Right lobe of liver (tissue), 6 donors: ENCODE measurements around the gene CLSTN1. TPM values are rescaled to one million over a fixed set of nuclear protein-coding genes. Genes with fewer than 3 reads are reported as not detected.

ENCODE experiments used
- ATAC-seq, 4 donors: fragments of 200-7000 bp; cut with Tn5 transposase; one replicate each; pipeline ENCODE4 v1.9.1; 2020; ENCODE audit warnings: mild to moderate bottlenecking in 4 of 4, moderate library complexity in 4 of 4
- DNase-seq, 3 donors: peaks; one replicate each; pipeline ENCODE4 v3.0.0-alpha.2; 2020
- H3K27ac ChIP-seq, 3 donors: fragments of 200-600 bp; one replicate each; pipeline ENCODE4 v1.8.0; 2022
- H3K27me3 ChIP-seq, 2 donors: fragments of 200-600 bp; one replicate each; pipeline ENCODE4 v1.8.0; 2022
- H3K36me3 ChIP-seq, 4 donors: fragments of 200-600 bp; sonication (generic) in 1 of 4; one replicate each; pipeline versions ENCODE4 v1.5.1 to v1.8.0; 2017 to 2022; ENCODE audit warnings: control low read depth in 1 of 4
- H3K4me1 ChIP-seq, 4 donors: fragments of 200-600 bp; sonication (generic) in 1 of 4; one replicate each; pipeline versions ENCODE4 v1.5.1 to v1.8.0; 2017 to 2022; ENCODE audit warnings: control low read depth in 1 of 4
- H3K4me3 ChIP-seq, 3 donors: fragments of 200-600 bp; one replicate each; pipeline ENCODE4 v1.8.0; 2022
- H3K9me3 ChIP-seq, 4 donors: fragments of 200-600 bp; sonication (generic) in 1 of 4; one replicate each; pipeline versions ENCODE4 v1.5.1 to v1.8.0; 2017 to 2022; ENCODE audit warnings: control low read depth in 1 of 4
- CTCF ChIP-seq, 4 donors: fragments of 200-600 bp in 3 of 4; fragments of 450-650 bp in 1 of 4; IDR thresholded peaks; one replicate each; pipeline versions ENCODE4 v1.5.1 to v1.8.0; 2016 to 2022; ENCODE audit warnings: antibody characterized with exemption in 4 of 4, mild to moderate bottlenecking in 2 of 4
- POLR2A ChIP-seq: fragments of 450-650 bp; IDR thresholded peaks from one replicate; pipeline ENCODE4 v1.6.1; 2017; ENCODE audit warnings: antibody characterized with exemption, mild to moderate bottlenecking
- WGBS: methylation state at CpG from one replicate; pipeline ENCODE4 v1.1.6; 2018; ENCODE audit warnings: low coverage, low lambda C conversion rate; ENCODE audit not compliant: insufficient coverage; ENCODE audit errors: missing lambda C conversion rate; 5-methylcytosine and 5-hydroxymethylcytosine counted together
- intact Hi-C, 2 donors: fragments of 100-400 bp; cut with DNase I; formaldehyde crosslinking; loops; one replicate each; pipeline versions ENCODE4 v1.11.2 to v1.14.1; 2022
- total RNA-seq, 6 experiments: library from RNA; depleted of rRNA in 2 of 6; stranded (reverse); fragments of >200 nt in 2 of 6; fragmentation: NEBNext Ultra II Directional in 3 of 6; extraction: Animal tissue kit (Norgen Biotek cat#: 25700) in 3 of 6; gene quantifications; one replicate each; pipeline versions ENCODE4 v1.1.0 to v1.2.4, GENCODE V29; 2016 to 2023
- donor health status: DM: no; HTN: yes; CAD: no.
- donor health status: DM: no; HTN: no; CAD: no.
- donor health status: DM: no; HTN: no; CAD: no.
- donor health status: DM: no; HTN: yes; CAD: no.
- donor health status: DM: no; HTN: yes; CAD: no.

CLSTN1 gene
- total RNA-seq, 6 experiments from 2014 or later = 4.4 to 9.9 (median 8.3) TPM

GRCh38 chr1:9711466-9712020, 112.2 kb downstream of the CLSTN1 start:
- H3K4me3 ChIP-seq = no peak overlapping the region
- H3K27me3 ChIP-seq = no peaks in the 10 kb centered on the region
- intact Hi-C loops = no loop called here
- 75% methylated on average over 7 of the region's 9 CpGs for WGBS
- DNase-seq (no peak), ATAC-seq (no peak)
- H3K27ac ChIP-seq = no peak overlapping the region
- TF ChIP-seq POLR2A = no peak
- no peak for TF ChIP-seq CTCF (IDR thresholded peaks at IDR 0.05)
- no peaks in the 10 kb centered on the region for H3K36me3 ChIP-seq
- no peaks in the 10 kb centered on the region for H3K4me1 ChIP-seq
- no peaks in the 10 kb centered on the region for H3K9me3 ChIP-seq

- Histone ChIP-seq H3K9me3 (no peaks in the 10 kb centered on the region), H3K36me3 (no peaks in the 10 kb centered on the region), H3K27ac (no peak overlapping the region), H3K27me3 (no peaks in the 10 kb centered on the region), H3K4me3 (no peak overlapping the region), H3K4me1 (no peaks in the 10 kb centered on the region)
- 83% methylated on average over 1 of the region's 8 CpGs for WGBS
- DNase-seq (peak in 1 of 3 donors; percentile 4), ATAC-seq (no peak)
- TF ChIP-seq CTCF (IDR thresholded peaks at IDR 0.05) = no peak
- no peak for TF ChIP-seq POLR2A
- intact Hi-C loops = no loop called here
Observed at GRCh38 chr1:9710037-9710436, 113.7 kb downstream of the CLSTN1 start.

GRCh38 chr1:9706178-9706577, 117.6 kb downstream of the CLSTN1 start:
- H3K9me3 ChIP-seq = no peaks in the 10 kb centered on the region
- no peak overlapping the region for H3K27ac ChIP-seq
- 91% methylated on average over 4 of the region's 4 CpGs for WGBS
- no peaks in the 10 kb centered on the region for H3K27me3 ChIP-seq
- intact Hi-C loops = no loop called here
- no peak overlapping the region for H3K4me3 ChIP-seq
- no peaks in the 10 kb centered on the region for H3K4me1 ChIP-seq
- H3K36me3 ChIP-seq = no peaks in the 10 kb centered on the region
- ATAC-seq (no peak), DNase-seq (no peak)
- TF ChIP-seq POLR2A = no peak

GRCh38 chr1:9705337-9706093, 118.2 kb downstream of the CLSTN1 start:
- Histone ChIP-seq H3K4me3 (no peak overlapping the region), H3K27me3 (no peaks in the 10 kb centered on the region), H3K27ac (no peak overlapping the region), H3K9me3 (no peaks in the 10 kb centered on the region), H3K36me3 (no peaks in the 10 kb centered on the region), H3K4me1 (no peaks in the 10 kb centered on the region)
- no peak for TF ChIP-seq POLR2A
- TF ChIP-seq CTCF (IDR thresholded peaks at IDR 0.05) = no peak
- DNase-seq = no peak
- no peak for ATAC-seq
- WGBS = 76% methylated on average over 8 of the region's 8 CpGs
- intact Hi-C loops = no loop called here

GRCh38 chr1:9703681-9704080, 120.1 kb downstream of the CLSTN1 start:
- intact Hi-C loops = no loop called here
- no peaks in the 10 kb centered on the region for H3K9me3 ChIP-seq
- TF ChIP-seq CTCF (IDR thresholded peaks at IDR 0.05) (no peak), POLR2A (no peak)
- H3K27ac ChIP-seq = no peak overlapping the region
- 78% methylated on average over 3 of the region's 3 CpGs for WGBS
- ATAC-seq (no peak), DNase-seq (no peak)
- H3K27me3 ChIP-seq = no peaks in the 10 kb centered on the region
- H3K4me1 ChIP-seq = no peaks in the 10 kb centered on the region
- H3K4me3 ChIP-seq = no peak overlapping the region
- no peaks in the 10 kb centered on the region for H3K36me3 ChIP-seq
